ENCODE measurements around the gene PML. TPM values are rescaled to one million over a fixed set of nuclear protein-coding genes. Genes with fewer than 3 reads are reported as not detected.
"Not testable (repeated sequence)": the region's sequence is repeated elsewhere in the genome, so short reads cannot be mapped to it uniquely, and the experiment has no call there.

The PML gene
- total RNA-seq, 3 donors from 2014 or later = 27.6 to 52.2 (median 35.6) TPM

DNA sequence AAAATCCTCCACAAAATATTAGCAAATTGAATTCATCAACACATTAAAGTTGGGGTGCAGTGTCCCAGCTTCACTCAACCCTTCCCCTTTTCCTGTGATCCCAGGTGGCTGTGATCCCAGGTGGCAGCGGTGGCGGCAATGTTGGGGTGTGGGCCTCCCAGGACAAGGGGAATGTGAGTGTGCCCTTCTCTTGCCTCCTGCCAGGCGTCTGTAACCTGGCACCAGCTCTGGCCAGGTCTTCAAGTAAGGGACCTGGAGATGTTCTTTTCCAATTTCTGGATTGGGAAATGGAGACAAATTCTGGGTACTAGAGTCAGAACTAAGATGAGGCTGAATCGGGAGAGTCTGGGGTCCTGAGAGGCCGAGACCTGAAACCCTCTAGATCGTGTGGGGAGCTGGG is 67.7 kb downstream of the PML start:
- DNase-seq = no peak
- H3K4me3 ChIP-seq = no peak overlapping the region
- intact Hi-C loops (cut with DNase I, micrococcal nuclease) = no loop called here

DNA sequence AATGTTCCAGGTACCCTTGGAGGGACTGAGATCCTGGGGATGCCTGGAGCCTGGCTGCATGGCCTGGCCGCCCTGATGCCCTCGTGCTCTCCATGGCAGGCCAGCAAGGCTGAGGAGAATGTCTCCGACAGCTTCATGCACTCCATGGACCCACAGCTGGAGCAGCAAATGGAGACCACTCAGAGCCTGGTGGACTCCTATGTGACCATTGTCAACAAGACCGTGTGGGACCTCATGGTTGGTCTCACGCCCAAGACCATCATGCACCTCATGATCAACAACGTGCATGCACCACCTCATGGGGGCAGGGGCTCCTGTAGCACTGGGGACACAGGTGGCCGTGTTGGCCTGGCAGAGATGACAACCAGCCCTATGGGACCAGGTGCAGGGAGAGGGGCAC is 68.2 kb downstream of the PML start:
- DNase-seq = no peak
- intact Hi-C loops (cut with DNase I, micrococcal nuclease) = no loop called here
- Histone ChIP-seq H3K4me3 (no peak overlapping the region), H3K36me3 (ENCODE audit: low read depth) (no peaks in the 10 kb centered on the region), H3K9me3 (no peaks in the 10 kb centered on the region), H3K4me1 (ENCODE audit: low read depth) (no peaks in the 10 kb centered on the region)
- no peak for ATAC-seq
- TF ChIP-seq, protein P1, sequence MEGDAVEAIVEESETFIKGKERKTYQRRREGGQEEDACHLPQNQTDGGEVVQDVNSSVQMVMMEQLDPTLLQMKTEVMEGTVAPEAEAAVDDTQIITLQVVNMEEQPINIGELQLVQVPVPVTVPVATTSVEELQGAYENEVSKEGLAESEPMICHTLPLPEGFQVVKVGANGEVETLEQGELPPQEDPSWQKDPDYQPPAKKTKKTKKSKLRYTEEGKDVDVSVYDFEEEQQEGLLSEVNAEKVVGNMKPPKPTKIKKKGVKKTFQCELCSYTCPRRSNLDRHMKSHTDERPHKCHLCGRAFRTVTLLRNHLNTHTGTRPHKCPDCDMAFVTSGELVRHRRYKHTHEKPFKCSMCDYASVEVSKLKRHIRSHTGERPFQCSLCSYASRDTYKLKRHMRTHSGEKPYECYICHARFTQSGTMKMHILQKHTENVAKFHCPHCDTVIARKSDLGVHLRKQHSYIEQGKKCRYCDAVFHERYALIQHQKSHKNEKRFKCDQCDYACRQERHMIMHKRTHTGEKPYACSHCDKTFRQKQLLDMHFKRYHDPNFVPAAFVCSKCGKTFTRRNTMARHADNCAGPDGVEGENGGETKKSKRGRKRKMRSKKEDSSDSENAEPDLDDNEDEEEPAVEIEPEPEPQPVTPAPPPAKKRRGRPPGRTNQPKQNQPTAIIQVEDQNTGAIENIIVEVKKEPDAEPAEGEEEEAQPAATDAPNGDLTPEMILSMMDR (IDR thresholded peaks at IDR 0.05) = no peak

More for the DNA sequence above, 67.7 kb downstream of the PML start:
- Histone ChIP-seq H3K36me3 (ENCODE audit: low read depth) (no peaks in the 10 kb centered on the region), H3K9me3 (no peaks in the 10 kb centered on the region), H3K4me1 (ENCODE audit: low read depth) (no peaks in the 10 kb centered on the region)
- TF ChIP-seq, protein P1 (IDR thresholded peaks at IDR 0.05) = no peak
- no peak for ATAC-seq

DNA sequence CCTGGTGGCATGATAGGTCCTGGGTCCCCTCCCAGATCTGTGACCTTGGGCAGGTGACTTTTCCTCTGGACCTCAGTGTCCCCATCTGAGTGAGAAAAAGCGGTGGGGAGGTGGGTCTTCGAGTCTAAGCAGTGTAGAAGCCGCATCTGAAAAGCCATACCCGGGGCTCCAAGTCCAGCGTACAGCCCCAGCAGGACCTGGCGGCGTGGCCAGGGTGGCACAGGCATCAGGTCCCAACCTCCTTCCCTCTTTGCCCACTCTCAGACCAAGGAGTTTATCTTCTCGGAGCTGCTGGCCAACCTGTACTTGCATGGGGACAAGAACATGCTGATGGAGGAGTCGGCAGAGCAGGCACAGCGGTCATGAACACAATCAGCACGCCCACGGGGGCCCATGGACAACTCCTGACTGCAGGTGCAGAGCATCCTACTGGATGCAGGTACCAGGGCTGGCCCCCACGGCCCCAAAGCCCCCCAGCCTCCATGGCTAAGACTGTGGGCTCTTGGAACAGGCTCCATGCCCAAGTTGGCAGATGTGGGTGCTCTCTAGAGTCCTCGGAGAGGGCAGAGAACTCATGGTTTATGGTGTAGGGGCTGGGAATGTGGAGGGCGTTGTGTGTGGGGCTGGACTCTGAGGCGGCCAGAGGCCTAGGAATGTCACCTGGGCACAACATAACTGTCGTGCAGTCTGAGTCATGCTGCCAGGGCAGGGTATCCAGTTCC is 69.1 kb downstream of the PML start:
- H3K9me3 ChIP-seq; H3K36me3 ChIP-seq (ENCODE audit: low read depth); ATAC-seq; intact Hi-C loops (cut with DNase I, micrococcal nuclease); H3K4me3 ChIP-seq; H3K4me1 ChIP-seq (ENCODE audit: low read depth); DNase-seq: not testable (repeated sequence)

DNA sequence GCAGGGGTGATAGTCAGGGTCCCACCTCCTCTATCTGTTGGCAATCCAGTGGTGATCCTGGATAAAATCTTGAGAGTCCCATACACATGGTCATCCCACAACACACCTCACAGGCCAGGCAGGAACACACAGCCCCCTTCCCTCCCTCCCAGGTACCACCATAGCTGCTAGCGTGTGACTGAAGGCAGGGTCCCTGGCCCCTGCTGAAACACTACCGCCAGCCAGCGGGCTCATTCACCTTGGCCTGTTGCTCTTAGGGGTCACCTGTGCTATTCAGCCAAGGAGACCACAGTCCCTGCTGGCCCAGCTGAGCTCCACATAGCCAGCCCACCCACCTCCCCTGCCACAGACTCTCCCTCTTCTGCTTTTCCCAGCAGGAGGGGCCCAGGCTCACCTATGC is 69.7 kb downstream of the PML start:
- H3K36me3 ChIP-seq (ENCODE audit: low read depth); H3K4me3 ChIP-seq; intact Hi-C loops (cut with DNase I, micrococcal nuclease); ATAC-seq; H3K4me1 ChIP-seq (ENCODE audit: low read depth); DNase-seq; H3K9me3 ChIP-seq: not testable (repeated sequence)

DNA sequence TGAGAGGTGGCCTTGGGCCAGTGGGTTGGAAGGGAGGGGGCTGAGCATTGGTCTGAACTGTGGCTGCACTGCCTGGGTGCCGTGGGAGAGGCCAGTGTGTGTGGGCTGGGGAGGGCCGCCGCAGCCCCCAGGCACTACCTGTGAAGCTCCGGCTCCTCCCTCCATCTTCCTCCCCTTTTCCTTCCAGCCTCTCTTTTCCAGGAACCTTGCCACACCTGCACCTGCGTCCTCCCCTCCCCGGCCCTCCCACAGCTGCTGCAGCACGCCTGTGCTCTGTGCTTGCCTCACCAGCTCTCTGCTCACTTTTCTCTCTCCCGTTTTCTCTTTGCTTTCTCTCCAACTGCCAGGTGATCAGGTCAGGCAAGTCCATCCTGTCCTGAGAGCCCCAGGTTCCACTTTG is 70.3 kb downstream of the PML start:
- H3K9me3 ChIP-seq; intact Hi-C loops (cut with DNase I, micrococcal nuclease); H3K4me1 ChIP-seq (ENCODE audit: low read depth); H3K4me3 ChIP-seq; H3K36me3 ChIP-seq (ENCODE audit: low read depth); DNase-seq; ATAC-seq: not testable (repeated sequence)

DNA sequence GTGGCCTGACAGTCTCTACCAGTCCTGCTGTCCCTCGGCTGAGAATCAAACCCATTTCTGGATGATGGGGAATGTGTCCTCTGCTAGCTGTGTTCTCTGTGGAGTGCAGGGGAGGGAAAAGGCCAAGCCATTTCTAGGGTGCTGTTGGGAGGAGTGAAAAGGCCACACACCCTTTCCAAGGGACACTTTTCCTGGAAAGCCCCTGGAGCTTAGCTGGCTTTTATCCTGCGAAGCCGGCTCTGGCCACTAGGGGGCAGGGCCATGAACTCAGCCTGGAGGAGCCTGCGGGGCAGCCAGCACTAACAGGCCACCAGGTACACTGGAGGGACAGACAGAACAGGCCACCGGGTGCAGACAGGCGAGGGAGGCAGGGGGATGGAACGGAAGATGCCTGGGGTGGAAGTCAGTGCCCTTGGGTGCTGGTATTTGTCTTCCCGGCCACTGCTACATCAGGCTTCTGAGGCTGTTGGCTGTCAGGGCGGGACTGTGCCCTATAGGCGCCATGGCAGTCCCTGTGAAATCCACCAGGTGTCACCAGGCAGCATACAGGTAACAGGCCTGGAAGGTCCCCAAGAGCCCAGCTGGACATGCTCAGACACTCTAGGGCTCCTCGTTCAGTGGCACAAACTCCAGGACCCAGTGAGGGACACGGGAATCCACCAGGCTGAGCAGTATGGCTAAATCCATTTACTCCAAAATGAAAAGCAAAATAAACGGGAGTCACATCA is 71.3 kb downstream of the PML start:
- H3K9me3 ChIP-seq; H3K36me3 ChIP-seq (ENCODE audit: low read depth); intact Hi-C loops (cut with DNase I, micrococcal nuclease); H3K4me1 ChIP-seq (ENCODE audit: low read depth); H3K4me3 ChIP-seq: not testable (repeated sequence)
- TF ChIP-seq, protein P1 (IDR thresholded peaks at IDR 0.05) = peak; percentile 64
- peak in 2 of 3 donors; percentile 50 to 76 for DNase-seq
- ATAC-seq = peak; percentile 99

DNA sequence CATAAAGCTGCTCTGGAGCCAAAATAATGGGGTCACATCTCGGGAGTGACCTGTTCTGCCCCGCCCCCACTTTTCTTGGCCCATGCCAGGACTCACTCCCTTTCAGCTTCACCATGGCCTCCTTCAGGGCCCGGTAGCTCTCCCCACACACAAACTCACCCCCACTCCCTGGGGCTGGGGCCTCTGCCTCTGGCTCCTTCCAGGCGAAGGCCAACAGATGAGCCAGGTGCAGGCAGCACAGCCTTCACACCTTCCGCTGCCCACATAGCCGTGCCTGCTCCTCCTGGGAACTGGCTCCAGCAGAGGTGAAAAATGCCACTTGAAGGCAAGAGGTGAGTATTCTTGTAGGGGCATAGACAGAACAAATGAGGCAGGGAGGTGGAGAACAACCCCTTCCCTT is 77.1 kb downstream of the PML start:
- H3K4me3 ChIP-seq; intact Hi-C loops (cut with DNase I, micrococcal nuclease); H3K4me1 ChIP-seq (ENCODE audit: low read depth); H3K9me3 ChIP-seq; H3K36me3 ChIP-seq (ENCODE audit: low read depth); ATAC-seq; DNase-seq: not testable (repeated sequence)

DNA sequence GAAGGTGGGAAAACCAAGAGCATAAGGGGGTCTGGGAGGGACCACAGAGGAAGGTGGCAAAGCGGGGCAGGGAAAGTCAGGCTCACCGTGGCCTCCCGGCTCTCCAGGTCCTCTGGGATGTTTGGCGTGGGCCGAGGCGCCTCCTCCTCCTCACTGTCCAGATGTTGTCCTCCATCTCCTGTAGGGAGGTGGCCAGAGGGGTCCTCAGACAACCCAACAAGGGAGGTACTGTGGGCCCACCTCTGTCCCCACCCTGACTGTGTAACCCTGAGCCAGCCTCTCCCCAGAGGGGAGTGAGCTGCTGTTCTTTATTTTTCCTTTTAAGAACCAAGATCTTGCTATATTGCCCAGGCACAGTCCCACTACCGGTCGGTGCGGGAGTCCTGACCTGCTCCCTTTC is 77.6 kb downstream of the PML start:
- ATAC-seq; intact Hi-C loops (cut with DNase I, micrococcal nuclease); H3K36me3 ChIP-seq (ENCODE audit: low read depth); H3K9me3 ChIP-seq; H3K4me1 ChIP-seq (ENCODE audit: low read depth); DNase-seq; H3K4me3 ChIP-seq: not testable (repeated sequence)

DNA sequence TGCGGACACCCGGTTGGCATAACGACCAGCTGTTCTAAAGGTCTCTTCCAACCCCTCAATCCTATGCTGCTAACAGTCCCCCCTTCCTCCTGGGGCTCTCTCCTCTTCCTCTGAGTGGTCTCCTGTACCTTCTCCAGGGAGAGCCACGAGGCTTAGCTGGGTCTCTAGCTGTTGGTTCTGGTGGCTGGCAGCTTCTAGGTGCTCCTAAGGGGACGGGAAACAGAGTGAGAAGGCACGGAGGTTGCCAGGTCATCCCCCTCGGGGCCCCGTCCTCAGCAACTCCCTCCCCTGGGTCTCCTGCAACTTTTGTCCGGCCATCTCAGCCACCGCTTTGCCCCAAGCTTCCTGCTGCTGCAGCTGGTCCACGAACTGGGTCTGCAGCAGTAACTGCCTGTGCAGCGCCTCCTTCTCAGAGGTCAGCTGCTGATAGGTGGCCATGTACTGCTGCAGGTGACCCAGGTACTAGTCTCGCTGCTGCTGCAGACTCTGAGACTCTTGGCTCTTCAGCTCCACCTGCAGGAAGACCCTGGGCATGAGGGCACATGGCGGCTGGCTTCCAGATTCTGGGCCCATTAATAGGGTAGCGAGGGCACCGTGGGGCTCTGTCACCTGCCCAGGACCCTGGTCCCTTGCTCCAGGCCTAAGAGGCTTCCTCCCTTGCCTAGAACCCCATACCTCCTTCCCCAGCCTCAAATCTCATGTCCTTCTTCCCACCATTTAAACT is 78.3 kb downstream of the PML start:
- H3K4me1 ChIP-seq (ENCODE audit: low read depth); H3K4me3 ChIP-seq; ATAC-seq; H3K9me3 ChIP-seq; intact Hi-C loops (cut with DNase I, micrococcal nuclease); H3K36me3 ChIP-seq (ENCODE audit: low read depth): not testable (repeated sequence)
- peak in 2 of 3 donors; percentile 59 to 63 for DNase-seq

DNA sequence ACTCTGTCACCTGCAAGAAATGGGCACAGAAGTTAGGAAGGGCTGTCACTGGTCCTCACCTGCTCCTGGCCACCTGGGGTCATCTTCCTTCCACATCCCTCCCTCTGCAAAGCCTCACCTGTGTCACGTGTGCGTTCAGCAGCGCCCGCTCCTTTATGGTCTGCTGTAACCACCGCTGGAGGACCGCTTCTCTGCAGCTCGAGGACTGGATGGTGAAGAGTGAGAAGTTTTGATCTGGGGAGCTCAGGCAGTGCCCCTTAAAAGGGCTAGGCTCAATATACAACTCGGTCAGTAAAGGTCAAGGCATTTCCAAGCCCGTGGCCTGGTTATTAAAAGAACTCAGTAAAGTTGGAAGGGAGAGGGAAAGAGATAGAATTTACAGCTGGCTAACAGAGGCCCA is 81.3 kb downstream of the PML start:
- ATAC-seq; intact Hi-C loops (cut with DNase I, micrococcal nuclease): not testable (repeated sequence)

DNA sequence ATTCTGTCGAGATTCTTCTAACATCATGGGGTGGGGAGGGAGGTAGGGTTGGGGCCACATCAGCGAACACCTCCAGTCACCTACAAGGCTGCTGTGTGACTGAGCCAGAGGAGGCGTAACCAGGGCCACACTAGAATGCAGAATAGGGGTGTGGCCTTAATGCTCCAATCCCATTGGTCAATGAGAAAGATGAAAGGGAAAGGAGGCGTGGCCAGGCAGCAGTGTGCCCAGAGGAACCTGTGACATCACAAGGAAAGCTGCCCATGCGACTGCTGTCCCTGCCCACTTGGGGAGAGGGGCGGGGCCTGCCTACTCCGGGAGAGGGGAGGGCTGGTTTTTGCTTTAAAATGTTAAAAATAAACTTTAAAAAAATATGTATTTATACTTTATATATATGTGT is 87.9 kb downstream of the PML start, which contains the start of gene GOLGA6A:
TSS of gene GOLGA6A (minus strand) at position 101 of the 400 bp plus-strand sequence. CDS start at position 60, 41 bp downstream.
- H3K36me3 ChIP-seq (ENCODE audit: low read depth); H3K9me3 ChIP-seq; H3K4me1 ChIP-seq (ENCODE audit: low read depth); ATAC-seq; intact Hi-C loops (cut with DNase I, micrococcal nuclease); H3K4me3 ChIP-seq; DNase-seq: not testable (repeated sequence)

More for the DNA sequence above, 81.3 kb downstream of the PML start:
- not testable (repeated sequence) for H3K4me3 ChIP-seq; H3K9me3 ChIP-seq; H3K4me1 ChIP-seq (ENCODE audit: low read depth); H3K36me3 ChIP-seq (ENCODE audit: low read depth); DNase-seq

Measured in mucosa of descending colon (tissue), 3 donors.